IMR-90 (cell line): Measurements from ENCODE around the gene GFM1. TPM values are rescaled to one million over a fixed set of nuclear protein-coding genes. Genes with fewer than 3 reads are reported as not detected.

Experiments used
- ATAC-seq: fragments of 200-7000 bp; cut with Tn5 transposase; 2 replicates; pipeline ENCODE4 v1.9.1; 2020; ENCODE audit warnings: low read depth, mild to moderate bottlenecking, moderate library complexity
- BruUV-seq: library from RNA; stranded (reverse); fragments of 400-500 nt; replicated peaks from 2 replicates; lab custom pipeline; 2021; lab: Mats Ljungman, UMichigan
- CTCF ChIA-PET: fragments of 300-600 bp; formaldehyde crosslinking; extraction: SDS; loops from one replicate; lab custom pipeline; 2021; ENCODE audit warnings: antibody characterized with exemption; lab: Yijun Ruan, JAX
- POLR2A ChIA-PET: fragments of 300-600 bp; sonication (Branson Sonifier 250); formaldehyde crosslinking; loops from one replicate; lab custom pipeline; 2022; ENCODE audit warnings: antibody characterized with exemption; ENCODE audit not compliant: unreplicated experiment; lab: Charles Lee
- DNase-seq: peaks from one replicate; pipeline ENCODE4 v3.0.0; 2013
- H2AFZ ChIP-seq: replicated peaks from 2 replicates; pipeline ENCODE3; 2013; ENCODE audit warnings: low read length, mild to moderate bottlenecking; ENCODE audit not compliant: poor library complexity
- H2AK5ac ChIP-seq: 2 replicates; pipeline ENCODE4 v1.6.1; 2013; ENCODE audit warnings: low read depth, low read length, inconsistent platforms
- H2AK9ac ChIP-seq: replicated peaks from 2 replicates; pipeline ENCODE3; 2013; ENCODE audit warnings: mild to moderate bottlenecking, low read depth, low read length, moderate library complexity; ENCODE audit not compliant: poor library complexity
- H2BK120ac ChIP-seq: 2 replicates; pipeline ENCODE4 v1.6.1; 2013; ENCODE audit warnings: low read depth, low read length, inconsistent platforms
- H2BK15ac ChIP-seq: 3 replicates; pipeline ENCODE4 v1.6.1; 2013; ENCODE audit warnings: low read depth, low read length, inconsistent platforms
- H2BK20ac ChIP-seq: 2 replicates; pipeline ENCODE4 v1.6.1; 2013; ENCODE audit warnings: low read depth, mild to moderate bottlenecking, inconsistent platforms, low read length, moderate library complexity
- H2BK5ac ChIP-seq: 2 replicates; pipeline ENCODE4 v1.6.1; 2013; ENCODE audit warnings: mild to moderate bottlenecking, low read depth, low read length, inconsistent platforms; ENCODE audit not compliant: poor library complexity, severe bottlenecking
- H3K14ac ChIP-seq: replicated peaks from 2 replicates; pipeline ENCODE4 v1.6.1; 2013; ENCODE audit warnings: low read depth, low read length, inconsistent platforms
- H3K18ac ChIP-seq: 2 replicates; pipeline ENCODE4 v1.6.1; 2013; ENCODE audit warnings: low read depth, low read length, control low read depth
- H3K23ac ChIP-seq: 2 replicates; pipeline ENCODE4 v1.6.1; 2013; ENCODE audit warnings: low read depth, low read length, inconsistent platforms
- H3K27ac ChIP-seq: 2 replicates; pipeline ENCODE4 v1.5.1; 2013; ENCODE audit warnings: mild to moderate bottlenecking, control low read depth, low read length; ENCODE audit not compliant: insufficient read depth
- H3K27me3 ChIP-seq: 2 replicates; pipeline ENCODE4 v1.6.1; 2013; ENCODE audit warnings: low read length; ENCODE audit not compliant: control insufficient read depth, insufficient read depth
- H3K36me3 ChIP-seq: 2 replicates; pipeline ENCODE4 v1.6.1; 2013; ENCODE audit warnings: low read length, mixed read lengths; ENCODE audit not compliant: control insufficient read depth, insufficient read depth
- H3K4ac ChIP-seq: 2 replicates; pipeline ENCODE4 v1.6.1; 2013; ENCODE audit warnings: low read depth, low read length, inconsistent platforms
- H3K4me1 ChIP-seq: 2 replicates; pipeline ENCODE4 v1.6.1; 2013; ENCODE audit warnings: low read length, mixed read lengths; ENCODE audit not compliant: control insufficient read depth, insufficient read depth
- H3K4me2 ChIP-seq: 2 replicates; pipeline ENCODE4 v1.6.1; 2013; ENCODE audit warnings: low read depth, mild to moderate bottlenecking, control low read depth, low read length, moderate library complexity
- H3K4me3 ChIP-seq: 2 replicates; pipeline ENCODE4 v1.5.1; 2013; ENCODE audit warnings: low read depth, mild to moderate bottlenecking, control low read depth, low read length, moderate library complexity; ENCODE audit not compliant: insufficient read depth
- H3K56ac ChIP-seq: 2 replicates; pipeline ENCODE4 v1.6.1; 2013; ENCODE audit warnings: low read length, inconsistent platforms; ENCODE audit not compliant: insufficient read depth; ENCODE audit errors: extremely low read depth
- H3K79me1 ChIP-seq, 2 experiments: 2 replicates each; pipeline ENCODE4 v1.6.1; 2013; ENCODE audit warnings: low read length in 2 of 2, inconsistent platforms in 1 of 2, low read depth in 1 of 2
- H3K9ac ChIP-seq: 2 replicates; pipeline ENCODE4 v1.6.1; 2013; ENCODE audit warnings: low read depth, low read length, control low read depth
- H3K9me1 ChIP-seq: 2 replicates; pipeline ENCODE4 v1.6.1; 2013; ENCODE audit warnings: low read length, inconsistent platforms; ENCODE audit not compliant: insufficient read depth
- H3K9me3 ChIP-seq: 2 replicates; pipeline ENCODE4 v1.6.1; 2013; ENCODE audit warnings: low read length; ENCODE audit not compliant: control insufficient read depth, insufficient read depth
- H4K20me1 ChIP-seq: 2 replicates; pipeline ENCODE4 v1.6.1; 2013; ENCODE audit warnings: low read length, inconsistent platforms; ENCODE audit not compliant: insufficient read depth
- H4K5ac ChIP-seq: 2 replicates; pipeline ENCODE4 v1.6.1; 2013; ENCODE audit warnings: mild to moderate bottlenecking, low read depth, low read length, control low read depth
- H4K8ac ChIP-seq, 2 experiments: 2 replicates each; pipeline ENCODE4 v1.6.1; 2013; ENCODE audit warnings: low read depth in 2 of 2, low read length in 2 of 2, control low read depth in 1 of 2, inconsistent platforms in 1 of 2
- H4K91ac ChIP-seq: 2 replicates; pipeline ENCODE4 v1.6.1; 2013; ENCODE audit warnings: low read depth, low read length, inconsistent platforms; ENCODE audit not compliant: insufficient read depth
- CEBPB ChIP-seq: IDR thresholded peaks from 2 replicates; pipeline ENCODE4 v1.6.1; 2012; ENCODE audit warnings: low read depth, low read length, improper control_type of control experiment
- ELK1 ChIP-seq: fragments of 150-350 bp; IDR thresholded peaks from 2 replicates; pipeline ENCODE4 v1.6.1; 2016; ENCODE audit warnings: low read depth, mild to moderate bottlenecking, low read length, moderate library complexity, borderline replicate concordance
- WGBS, 2 experiments: methylation state at CpG; one replicate each; pipeline versions ENCODE4 v1.1.5 to v1.1.7; 2013; ENCODE audit warnings: missing lambda C conversion rate in 2 of 2; ENCODE audit not compliant: insufficient read length in 1 of 2; ENCODE audit errors: extremely low coverage in 2 of 2; 5-methylcytosine and 5-hydroxymethylcytosine counted together
- dilution Hi-C: fragments of 300-500 bp; cut with HindIII; formaldehyde crosslinking; loops from one replicate; pipeline ENCODE4 v1.14.3; 2018; ENCODE audit warnings: low sequenced_read_pairs; ENCODE audit not compliant: unreplicated experiment
- in situ Hi-C: fragments of 300-500 bp; cut with MboI; formaldehyde crosslinking; loops from 3 replicates; pipeline ENCODE4 v1.14.3; 2019; ENCODE audit warnings: low sequenced_read_pairs, inconsistent platforms, mixed read lengths
- intact Hi-C: fragments of 100-400 bp; cut with micrococcal nuclease; formaldehyde crosslinking; loops from 2 replicates; pipeline ENCODE4 v1.10.0; 2022
- polyA plus RNA-seq, 3 experiments: library from polyadenylated mRNA; depleted of rRNA; stranded (reverse); fragments of >200 nt; gene quantifications; 2 replicates each; pipeline ENCODE4 v1.2.3, GENCODE V29; 2012; ENCODE audit warnings: low replicate concordance in 1 of 3
- total RNA-seq: library from RNA; depleted of rRNA; stranded (reverse); fragments of >200 nt; gene quantifications from 2 replicates; pipeline ENCODE4 v1.2.3, GENCODE V29; 2012

GFM1 gene
- total and polyA plus RNA-seq, 2 of the 4 experiments (the other 2 are of a cell fraction) = 12.4 to 36.0 TPM

- H4K20me1 ChIP-seq = no peaks in the 10 kb centered on the region
- H3K4me2 ChIP-seq = peak overlapping the region; percentile 0; the same call in 1 of the 2 replicates
- DNase-seq (peak; percentile 69), ATAC-seq (no peak)
- H2AFZ ChIP-seq = no peak overlapping the region
- H3K4me3 ChIP-seq = no peak overlapping the region
- BruUV-seq = no TSS peak
- dilution Hi-C loops = no loop called here
- no CpG with 5 or more reads among the region's 2 CpGs for WGBS, 2 experiments
- no peak overlapping the region for H3K56ac ChIP-seq
- ChIA-PET POLR2A (no interaction called here), CTCF (interaction anchor here (0.7 kb wide), 1 partner anchor 59 kb away, joined by 3 read pairs; no protein-coding TSS in a partner anchor)
- intact Hi-C loops = loop anchor here (10.0 kb wide), 1 partner anchor 586 kb away; no protein-coding TSS in a partner anchor
- no peak overlapping the region for H2BK5ac ChIP-seq
- H4K5ac ChIP-seq = no peak overlapping the region
- H4K91ac ChIP-seq = no peak overlapping the region
- H2AK9ac ChIP-seq = no peak overlapping the region
- peaks cover 16% of the 10 kb centered on the region for H3K36me3 ChIP-seq
- no peak overlapping the region for H2AK5ac ChIP-seq
- H3K4ac ChIP-seq = no peak overlapping the region
- H2BK120ac ChIP-seq = no peak overlapping the region
- peaks cover 12 to 25% of the 10 kb centered on the region in 2 experiments for H3K79me1 ChIP-seq
- H3K9me1 ChIP-seq = peaks cover 2% of the 10 kb centered on the region; the same call in 1 of the 2 replicates
- H4K8ac ChIP-seq = no peak overlapping the region
- H3K9me3 ChIP-seq = no peaks in the 10 kb centered on the region
- H3K27me3 ChIP-seq = no peaks in the 10 kb centered on the region
- H3K18ac ChIP-seq = no peak overlapping the region
- H2BK15ac ChIP-seq = no peak overlapping the region
- H3K14ac ChIP-seq = no peak overlapping the region
- in situ Hi-C loops = no loop called here
- TF ChIP-seq CEBPB (peak; percentile 62), ELK1 (no peak)
- no peak overlapping the region for H2BK20ac ChIP-seq
- H3K23ac ChIP-seq = peak overlapping the region; percentile 28; the same call in 1 of the 2 replicates
- no peak overlapping the region; the same call in 1 of the 2 replicates for H3K27ac ChIP-seq
- no peak overlapping the region for H3K9ac ChIP-seq
- H3K4me1 ChIP-seq = peaks cover 2% of the 10 kb centered on the region; the same call in 1 of the 2 replicates
Observed at GRCh38 chr3:158668506-158668905, 24.2 kb downstream of the GFM1 start.
